Endothelial cell of umbilical vein (primary cell): ENCODE results near the gene NMD3.

Experiments
- EZH2 ChIP-seq: IDR thresholded peaks from 2 replicates; pipeline ENCODE4 v1.6.1; 2012; ENCODE audit warnings: borderline replicate concordance, low read depth, mild to moderate bottlenecking, moderate library complexity, low read length, inconsistent platforms; ENCODE audit not compliant: severe bottlenecking
- FOS ChIP-seq: IDR thresholded peaks from 2 replicates; pipeline ENCODE4 v1.6.1; 2011; ENCODE audit warnings: mild to moderate bottlenecking, low read length, moderate library complexity, borderline replicate concordance; ENCODE audit not compliant: insufficient read depth
- POLR2A ChIP-seq: IDR thresholded peaks from 2 replicates; pipeline ENCODE4 v1.6.1; 2012; ENCODE audit warnings: low read depth, mild to moderate bottlenecking, control low read depth, low read length
- POLR2AphosphoS5 ChIP-seq: IDR thresholded peaks from 2 replicates; pipeline ENCODE4 v1.6.1; 2012; ENCODE audit warnings: low read depth, mild to moderate bottlenecking, control low read depth, low read length, moderate library complexity; ENCODE audit not compliant: insufficient read depth
- TF ChIP-seq, protein P1 (sequence below), 2 donors: IDR thresholded peaks; 1 replicate in 1 of 2; 2 replicates in 1 of 2; pipeline ENCODE4 v1.5.1; 2011; ENCODE audit warnings: low read length in 2 of 2, mild to moderate bottlenecking in 2 of 2, moderate library complexity in 2 of 2, control low read depth in 1 of 2, inconsistent platforms in 1 of 2, low read depth in 1 of 2; ENCODE audit not compliant: insufficient read depth in 1 of 2; ENCODE audit errors: extremely low read depth in 1 of 2

DNA sequence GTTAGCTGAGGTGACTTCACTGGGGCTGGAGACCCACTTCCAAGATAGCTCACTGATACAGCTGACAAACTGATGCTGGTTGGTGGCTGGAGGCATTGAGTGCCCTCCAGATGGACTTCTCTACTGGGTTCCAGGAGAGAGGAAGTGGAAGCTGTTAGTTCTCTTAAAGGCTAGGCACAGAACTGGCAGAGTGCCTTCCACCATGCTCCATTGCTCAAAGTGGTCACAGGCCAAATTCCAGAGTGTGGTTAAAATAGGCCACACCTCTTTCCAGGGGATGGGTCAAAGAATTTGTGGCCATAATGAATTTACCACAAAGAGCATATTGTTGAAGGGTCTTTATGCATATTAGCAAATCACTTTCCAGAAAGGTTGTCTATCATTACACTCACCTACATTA, 74.2 kb downstream of the NMD3 start:
- TF ChIP-seq, protein P1, sequence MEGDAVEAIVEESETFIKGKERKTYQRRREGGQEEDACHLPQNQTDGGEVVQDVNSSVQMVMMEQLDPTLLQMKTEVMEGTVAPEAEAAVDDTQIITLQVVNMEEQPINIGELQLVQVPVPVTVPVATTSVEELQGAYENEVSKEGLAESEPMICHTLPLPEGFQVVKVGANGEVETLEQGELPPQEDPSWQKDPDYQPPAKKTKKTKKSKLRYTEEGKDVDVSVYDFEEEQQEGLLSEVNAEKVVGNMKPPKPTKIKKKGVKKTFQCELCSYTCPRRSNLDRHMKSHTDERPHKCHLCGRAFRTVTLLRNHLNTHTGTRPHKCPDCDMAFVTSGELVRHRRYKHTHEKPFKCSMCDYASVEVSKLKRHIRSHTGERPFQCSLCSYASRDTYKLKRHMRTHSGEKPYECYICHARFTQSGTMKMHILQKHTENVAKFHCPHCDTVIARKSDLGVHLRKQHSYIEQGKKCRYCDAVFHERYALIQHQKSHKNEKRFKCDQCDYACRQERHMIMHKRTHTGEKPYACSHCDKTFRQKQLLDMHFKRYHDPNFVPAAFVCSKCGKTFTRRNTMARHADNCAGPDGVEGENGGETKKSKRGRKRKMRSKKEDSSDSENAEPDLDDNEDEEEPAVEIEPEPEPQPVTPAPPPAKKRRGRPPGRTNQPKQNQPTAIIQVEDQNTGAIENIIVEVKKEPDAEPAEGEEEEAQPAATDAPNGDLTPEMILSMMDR (IDR thresholded peaks at IDR 0.05; ENCODE audit: extremely low read depth in 1 of 2, insufficient read depth in 1 of 2, low read depth in 1 of 2, low read length in 2 of 2) = no peak
- TF ChIP-seq POLR2A (no peak), EZH2 (no peak), FOS (no peak), POLR2AphosphoS5 (no peak)
